EH (cell line): ENCODE measurements around the gene NUDT13.

ENCODE experiments used
- DNase-seq: peaks from one replicate; pipeline ENCODE4 v3.0.0-alpha.2; 2015; ENCODE audit warnings: low read depth

The NUDT13 gene

GRCh38 chr10:73110345-73110849 is at the start of gene NUDT13:
NUDT13 (plus strand) TSS chr10:73110455; CDS start chr10:73114366, 3,911 bp downstream.
- peak; percentile 82 for DNase-seq

GRCh38 chr10:73060738-73061635 is 49.3 kb upstream of the NUDT13 start:
- peak; percentile 39 for DNase-seq

GRCh38 chr10:73061743-73062142 is 48.5 kb upstream of the NUDT13 start:
- no peak for DNase-seq

- DNase-seq: peak; percentile 22
Observed at GRCh38 chr10:73065441-73065840, 44.8 kb upstream of the NUDT13 start.

GRCh38 chr10:73073627-73074026 is 36.6 kb upstream of the NUDT13 start:
- DNase-seq: no peak

- DNase-seq: no peak
Observed at GRCh38 chr10:73075829-73076228, 34.4 kb upstream of the NUDT13 start.

GRCh38 chr10:73076360-73077183 is 33.7 kb upstream of the NUDT13 start:
- DNase-seq: peak; percentile 82

- DNase-seq: no peak
Observed at GRCh38 chr10:73079779-73080541, 30.3 kb upstream of the NUDT13 start.

GRCh38 chr10:73083221-73083620 is 27.0 kb upstream of the NUDT13 start:
- DNase-seq: peak; percentile 29

- no peak for DNase-seq
Observed at GRCh38 chr10:73084209-73084608, 26.0 kb upstream of the NUDT13 start.

- no peak for DNase-seq
Observed at GRCh38 chr10:73086816-73087215, 23.4 kb upstream of the NUDT13 start.

- DNase-seq: peak; percentile 3
Observed at GRCh38 chr10:73088304-73088703, 22.0 kb upstream of the NUDT13 start.

GRCh38 chr10:73092830-73093229 is 17.4 kb upstream of the NUDT13 start:
- no peak for DNase-seq

GRCh38 chr10:73093922-73094850 is 16.1 kb upstream of the NUDT13 start:
- peak; percentile 40 for DNase-seq

GRCh38 chr10:73094986-73095480 is 15.2 kb upstream of the NUDT13 start:
- no peak for DNase-seq

GRCh38 chr10:73095481-73096021 is 14.7 kb upstream of the NUDT13 start:
- peak; percentile 89 for DNase-seq

GRCh38 chr10:73096041-73096448 is 14.2 kb upstream of the NUDT13 start:
- DNase-seq: peak; percentile 82

GRCh38 chr10:73096449-73097304 is 13.6 kb upstream of the NUDT13 start, which contains the start of gene P4HA1:
P4HA1 (minus strand) TSS chr10:73096866; CDS start chr10:73074883, 21,983 bp downstream.
- DNase-seq: peak; percentile 99

- DNase-seq: no peak
Observed at GRCh38 chr10:73097305-73097670, 13.0 kb upstream of the NUDT13 start.
